ENCODE measurements around the gene HPS4.
A peak's percentile ranks its signal among the peaks of the same experiment; 100 is the strongest.
"Not testable (repeated sequence)": the region's sequence is repeated elsewhere in the genome, so short reads cannot be mapped to it uniquely, and the experiment has no call there.

Gene HPS4

GRCh38 chr22:26409719-26410335 lies 73.8 kb downstream of the HPS4 start:
- no peak for DNase-seq (ENCODE audit: low read depth)

GRCh38 chr22:26408562-26409220 lies 74.9 kb downstream of the HPS4 start:
- not testable (repeated sequence) for DNase-seq (ENCODE audit: low read depth)

- DNase-seq (ENCODE audit: low read depth), result peak; percentile 28
Measured at GRCh38 chr22:26406118-26406517, 77.5 kb downstream of the HPS4 start.

DNA sequence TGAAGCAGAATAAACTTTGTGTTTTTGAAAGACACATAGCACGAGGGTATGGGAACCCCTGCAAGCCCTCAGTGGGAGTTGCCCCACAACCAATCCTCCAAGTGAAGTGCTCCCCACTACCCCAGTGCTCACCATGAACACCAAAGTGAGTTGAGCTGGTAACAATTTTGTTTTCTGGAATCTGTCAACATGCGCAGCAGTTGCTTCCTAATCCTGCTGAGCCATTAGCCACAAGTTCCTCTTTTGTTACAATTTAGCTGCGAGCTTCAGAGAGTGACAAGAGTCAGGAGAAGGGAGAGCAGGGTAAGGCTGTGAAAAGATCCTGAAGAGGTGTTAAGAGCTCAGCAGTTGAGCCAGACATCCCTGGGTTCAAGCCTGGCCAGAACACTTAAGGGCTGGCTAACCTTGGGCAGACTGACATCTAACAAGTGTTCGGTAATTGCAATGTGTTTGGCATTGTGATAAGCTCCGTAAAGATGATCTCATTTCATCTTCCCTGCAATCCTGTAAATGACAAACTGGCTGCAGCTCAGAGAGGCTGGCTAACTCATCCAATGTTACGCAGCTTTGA lies 78.6 kb downstream of the HPS4 start:
- no peak for DNase-seq (ENCODE audit: low read depth)

DNA sequence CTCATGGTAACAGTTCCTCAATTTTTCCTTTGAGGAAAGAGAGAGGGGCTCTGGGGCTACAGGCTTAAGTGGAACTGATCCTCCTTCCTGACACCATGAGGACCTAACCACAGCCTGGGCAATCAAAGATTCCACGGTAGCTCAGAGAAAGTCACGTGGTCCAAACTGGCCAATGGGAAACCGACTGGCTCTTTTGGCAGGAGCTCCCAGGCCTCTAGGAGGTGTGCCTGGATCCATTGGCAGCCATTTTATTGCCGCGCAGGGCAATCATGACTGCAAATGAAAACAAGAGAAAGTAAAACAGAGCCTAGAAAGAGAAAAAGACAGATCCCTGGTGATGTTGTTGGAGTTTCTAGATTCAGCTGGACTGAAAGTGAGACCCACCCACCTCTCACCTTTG lies 81.9 kb downstream of the HPS4 start:
- DNase-seq (ENCODE audit: low read depth), result peak; percentile 21

Measured in ELR (cell line).